ENCODE measurements around the gene PRXL2B.

PRXL2B gene

DNA sequence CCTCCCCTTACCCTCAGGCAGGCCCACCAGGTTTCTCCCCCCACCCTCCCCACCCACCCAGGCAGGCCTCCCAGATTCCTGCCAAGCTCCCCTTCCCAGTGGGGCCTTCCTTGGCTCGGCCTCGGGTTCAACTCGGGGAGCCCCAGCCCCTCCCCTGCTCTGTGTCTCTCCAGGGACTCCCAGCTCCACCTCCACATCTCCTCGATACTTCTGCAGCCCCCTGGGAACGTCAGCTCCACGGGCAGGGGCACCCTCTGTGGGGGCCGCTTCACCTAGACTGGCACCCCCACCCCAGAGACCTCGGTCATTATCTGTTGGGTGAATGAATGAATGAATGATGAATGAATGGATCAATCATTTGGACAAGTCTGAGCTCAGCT, 45.5 kb downstream of the PRXL2B start:
- no peak overlapping the region for H3K4me3 ChIP-seq (ENCODE audit: low read length)
- H2AK5ac ChIP-seq (ENCODE audit: low read length) = no peak overlapping the region
- no peak overlapping the region for H3K9ac ChIP-seq (ENCODE audit: low read length)
- H3K36me3 ChIP-seq (ENCODE audit: control insufficient read depth, insufficient read depth, low read length) = no peaks in the 10 kb centered on the region
- H3K18ac ChIP-seq (ENCODE audit: low read length) = no peak overlapping the region
- no peaks in the 10 kb centered on the region for H3K79me2 ChIP-seq (ENCODE audit: control insufficient read depth, insufficient read depth, low read length)
- no peak overlapping the region for H3K23ac ChIP-seq (ENCODE audit: low read length)
- no peak overlapping the region for H3K27ac ChIP-seq (ENCODE audit: low read depth, low read length)
- H3K4me2 ChIP-seq (ENCODE audit: low read length) = no peak overlapping the region
- no peak overlapping the region for H3K56ac ChIP-seq (ENCODE audit: low read length)
- no peaks in the 10 kb centered on the region for H3K4me1 ChIP-seq (ENCODE audit: control insufficient read depth, low read depth, low read length)
- no peaks in the 10 kb centered on the region for H3K79me1 ChIP-seq (ENCODE audit: low read length)
- H4K8ac ChIP-seq (ENCODE audit: low read depth, low read length) = no peak overlapping the region
- no peak overlapping the region for H2BK120ac ChIP-seq (ENCODE audit: low read depth, low read length)
- H3K27me3 ChIP-seq (ENCODE audit: insufficient read depth, low read length, poor library complexity) = peaks cover 10% of the 10 kb centered on the region
- no peak overlapping the region for H2BK15ac ChIP-seq (replicated peaks; ENCODE audit: low read depth)
- no peak overlapping the region for H4K5ac ChIP-seq (ENCODE audit: low read length)
- WGBS (ENCODE audit: extremely low coverage, insufficient coverage, low lambda C conversion rate) = no CpG with 5 or more reads among the region's 8 CpGs
- DNase-seq = no peak
- no peak overlapping the region for H3K4ac ChIP-seq (ENCODE audit: low read depth, low read length)
- H2BK5ac ChIP-seq (ENCODE audit: low read length) = no peak overlapping the region

DNA sequence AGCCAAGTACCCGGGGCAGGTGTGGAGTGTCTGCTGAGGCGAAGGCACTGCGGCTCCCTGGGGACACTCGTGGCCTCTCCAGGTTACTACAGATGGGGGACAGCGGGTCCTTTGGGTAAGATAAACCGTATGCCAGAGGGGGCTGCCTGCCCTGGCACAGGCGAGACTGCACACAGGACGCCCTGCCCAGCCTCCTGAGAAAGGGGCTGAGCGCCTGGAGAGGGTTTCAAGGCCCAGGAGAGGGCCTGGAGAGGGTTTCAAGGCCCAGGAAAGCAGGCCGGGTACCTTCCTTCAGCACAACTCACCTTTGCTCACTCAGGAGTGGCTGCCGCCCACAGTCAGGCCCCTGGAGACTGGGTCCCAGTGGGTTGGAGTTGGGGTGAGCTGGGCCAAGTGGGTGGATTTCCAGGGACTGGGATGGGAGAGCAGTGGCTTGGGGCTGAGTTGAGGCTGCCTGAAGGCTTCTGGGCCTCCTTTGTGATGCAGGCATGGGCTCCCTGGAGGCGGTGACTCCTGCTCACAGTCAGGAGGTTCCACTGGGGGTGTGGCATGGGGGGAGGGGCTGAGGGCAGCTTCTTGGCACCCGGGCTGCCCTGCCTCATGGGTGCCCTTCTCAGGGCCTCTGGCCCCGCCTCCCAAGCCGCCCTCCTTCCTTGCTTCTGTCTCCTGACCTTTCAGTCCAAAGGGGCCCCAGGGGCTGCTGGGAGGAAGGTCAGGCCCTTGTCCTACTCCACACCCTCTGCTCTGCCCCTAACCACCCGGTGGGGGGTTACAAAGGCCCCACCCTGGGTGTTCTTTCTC, 46.2 kb downstream of the PRXL2B start, which contains the start of gene MMEL1:
Gene MMEL1 (minus strand): TSS at position 456 of the 801 bp plus-strand sequence. CDS start 3,532 bp downstream, outside the sequence.
- Histone ChIP-seq H3K18ac (ENCODE audit: low read length) (no peak within 1 kb of the TSS), H3K4ac (ENCODE audit: low read depth, low read length) (no peak within 1 kb of the TSS)

DNA sequence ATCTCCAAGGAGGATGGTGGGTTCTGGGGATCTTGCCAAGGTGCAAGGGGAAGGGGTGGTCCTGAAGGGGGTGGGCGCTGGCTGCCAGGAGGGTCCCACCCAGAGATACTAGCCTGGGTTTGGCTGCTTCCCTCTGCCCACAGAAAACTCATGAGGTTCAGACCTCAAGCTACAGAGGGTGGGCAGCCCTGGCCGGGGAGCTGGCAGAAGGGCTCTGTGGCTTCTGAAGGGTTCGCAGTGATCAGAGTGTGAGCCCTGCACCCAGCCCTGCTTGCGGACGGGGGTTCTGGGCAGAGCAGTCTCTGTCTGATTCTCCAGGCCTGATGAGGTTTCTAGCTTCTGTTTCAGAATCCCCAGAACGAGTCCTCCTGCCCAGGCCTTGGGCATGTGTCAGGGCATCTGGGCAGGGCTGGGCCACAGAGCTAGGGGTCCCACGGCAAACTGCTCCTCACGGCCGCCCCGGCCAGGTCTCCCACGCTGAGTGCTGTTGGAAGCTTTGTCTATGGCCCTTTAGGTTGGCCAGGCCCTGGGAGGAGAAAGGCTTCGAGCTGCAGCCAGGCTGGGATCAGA, 46.9 kb downstream of the PRXL2B start:
- Histone ChIP-seq H3K27me3 (ENCODE audit: insufficient read depth, low read length, poor library complexity) (peaks cover 4% of the 10 kb centered on the region), H3K79me1 (ENCODE audit: low read length) (no peaks in the 10 kb centered on the region), H2BK120ac (ENCODE audit: low read depth, low read length) (no peak overlapping the region), H3K36me3 (ENCODE audit: control insufficient read depth, insufficient read depth, low read length) (no peaks in the 10 kb centered on the region), H3K4me2 (ENCODE audit: low read length) (no peak overlapping the region), H3K4me3 (ENCODE audit: low read length) (no peak overlapping the region), H3K18ac (ENCODE audit: low read length) (no peak overlapping the region), H4K5ac (ENCODE audit: low read length) (no peak overlapping the region), H4K8ac (ENCODE audit: low read depth, low read length) (no peak overlapping the region), H3K4ac (ENCODE audit: low read depth, low read length) (no peak overlapping the region), H3K9ac (ENCODE audit: low read length) (no peak overlapping the region), H3K23ac (ENCODE audit: low read length) (no peak overlapping the region), H3K27ac (ENCODE audit: low read depth, low read length) (no peak overlapping the region), H3K4me1 (ENCODE audit: control insufficient read depth, low read depth, low read length) (no peaks in the 10 kb centered on the region), H2AK5ac (ENCODE audit: low read length) (no peak overlapping the region), H3K79me2 (ENCODE audit: control insufficient read depth, insufficient read depth, low read length) (no peaks in the 10 kb centered on the region), H2BK15ac (replicated peaks; ENCODE audit: low read depth) (no peak overlapping the region), H2BK5ac (ENCODE audit: low read length) (no peak overlapping the region), H3K56ac (ENCODE audit: low read length) (no peak overlapping the region)
- WGBS (ENCODE audit: extremely low coverage, insufficient coverage, low lambda C conversion rate) = no CpG with 5 or more reads among the region's 12 CpGs
- no peak for DNase-seq

More for the DNA sequence above, 46.2 kb downstream of the PRXL2B start, which contains the start of gene MMEL1:
- no peak within 1 kb of the TSS for H3K23ac ChIP-seq (ENCODE audit: low read length)
- H3K4me1 ChIP-seq (ENCODE audit: control insufficient read depth, low read depth, low read length) = no peaks in the 10 kb centered on the region
- H3K27ac ChIP-seq (ENCODE audit: low read depth, low read length) = no peak within 1 kb of the TSS
- H4K8ac ChIP-seq (ENCODE audit: low read depth, low read length) = no peak within 1 kb of the TSS
- H3K79me2 ChIP-seq (ENCODE audit: control insufficient read depth, insufficient read depth, low read length) = no peaks in the 10 kb centered on the region
- no peak within 1 kb of the TSS for H2BK15ac ChIP-seq (replicated peaks; ENCODE audit: low read depth)
- H3K56ac ChIP-seq (ENCODE audit: low read length) = no peak within 1 kb of the TSS
- no peaks in the 10 kb centered on the region for H3K79me1 ChIP-seq (ENCODE audit: low read length)
- H2BK5ac ChIP-seq (ENCODE audit: low read length) = no peak within 1 kb of the TSS
- H2AK5ac ChIP-seq (ENCODE audit: low read length) = no peak within 1 kb of the TSS
- H4K5ac ChIP-seq (ENCODE audit: low read length) = no peak within 1 kb of the TSS
- no peak within 1 kb of the TSS for H3K4me2 ChIP-seq (ENCODE audit: low read length)
- H3K36me3 ChIP-seq (ENCODE audit: control insufficient read depth, insufficient read depth, low read length) = no peaks in the 10 kb centered on the region
- no peak within 1 kb of the TSS for H2BK120ac ChIP-seq (ENCODE audit: low read depth, low read length)
- peaks cover 8% of the 10 kb centered on the region for H3K27me3 ChIP-seq (ENCODE audit: insufficient read depth, low read length, poor library complexity)
- DNase-seq = no peak
- no peak within 1 kb of the TSS for H3K9ac ChIP-seq (ENCODE audit: low read length)
- WGBS (ENCODE audit: extremely low coverage, insufficient coverage, low lambda C conversion rate) = no CpG with 5 or more reads among the region's 16 CpGs
- no peak within 1 kb of the TSS for H3K4me3 ChIP-seq (ENCODE audit: low read length)

DNA sequence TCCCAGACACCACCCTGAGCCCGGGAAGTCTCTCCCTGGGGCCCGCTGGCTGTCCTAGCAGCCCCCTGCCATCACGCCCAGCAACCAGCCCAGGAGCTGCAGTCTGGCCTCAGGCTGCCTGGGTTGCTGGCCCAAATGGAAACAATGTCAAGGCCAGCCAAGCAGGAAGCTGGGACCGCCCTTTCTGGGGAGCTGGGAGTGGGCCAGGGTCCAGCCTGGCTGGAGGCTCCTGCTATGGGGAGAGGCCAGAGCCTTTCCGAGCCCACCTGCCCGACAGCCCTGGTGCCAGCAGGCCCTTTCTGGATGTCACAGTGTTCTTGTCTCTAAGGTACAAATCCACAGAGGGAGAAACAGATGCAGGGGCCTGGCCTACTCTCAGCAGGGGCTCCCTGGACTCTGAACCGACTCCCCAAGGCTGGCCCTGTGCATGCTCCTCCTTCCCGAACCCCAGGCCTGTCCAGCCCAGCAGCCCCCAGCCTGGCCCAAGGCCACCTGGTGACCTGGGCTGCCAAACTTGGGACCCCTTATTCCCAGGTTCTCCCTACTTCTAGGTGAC, 47.4 kb downstream of the PRXL2B start:
- WGBS (ENCODE audit: extremely low coverage, insufficient coverage, low lambda C conversion rate) = no CpG with 5 or more reads among the region's 8 CpGs
- Histone ChIP-seq H3K79me1 (ENCODE audit: low read length) (no peaks in the 10 kb centered on the region), H2BK120ac (ENCODE audit: low read depth, low read length) (no peak overlapping the region), H4K8ac (ENCODE audit: low read depth, low read length) (no peak overlapping the region), H2BK5ac (ENCODE audit: low read length) (no peak overlapping the region), H3K23ac (ENCODE audit: low read length) (no peak overlapping the region), H3K36me3 (ENCODE audit: control insufficient read depth, insufficient read depth, low read length) (no peaks in the 10 kb centered on the region), H2AK5ac (ENCODE audit: low read length) (no peak overlapping the region), H3K18ac (ENCODE audit: low read length) (no peak overlapping the region), H3K79me2 (ENCODE audit: control insufficient read depth, insufficient read depth, low read length) (no peaks in the 10 kb centered on the region), H3K4me3 (ENCODE audit: low read length) (no peak overlapping the region), H3K9ac (ENCODE audit: low read length) (no peak overlapping the region), H4K5ac (ENCODE audit: low read length) (no peak overlapping the region), H3K27me3 (ENCODE audit: insufficient read depth, low read length, poor library complexity) (peaks cover 4% of the 10 kb centered on the region), H3K4ac (ENCODE audit: low read depth, low read length) (no peak overlapping the region), H3K4me1 (ENCODE audit: control insufficient read depth, low read depth, low read length) (no peaks in the 10 kb centered on the region), H3K4me2 (ENCODE audit: low read length) (no peak overlapping the region), H3K27ac (ENCODE audit: low read depth, low read length) (no peak overlapping the region), H3K56ac (ENCODE audit: low read length) (no peak overlapping the region), H2BK15ac (replicated peaks; ENCODE audit: low read depth) (no peak overlapping the region)
- no peak for DNase-seq

DNA sequence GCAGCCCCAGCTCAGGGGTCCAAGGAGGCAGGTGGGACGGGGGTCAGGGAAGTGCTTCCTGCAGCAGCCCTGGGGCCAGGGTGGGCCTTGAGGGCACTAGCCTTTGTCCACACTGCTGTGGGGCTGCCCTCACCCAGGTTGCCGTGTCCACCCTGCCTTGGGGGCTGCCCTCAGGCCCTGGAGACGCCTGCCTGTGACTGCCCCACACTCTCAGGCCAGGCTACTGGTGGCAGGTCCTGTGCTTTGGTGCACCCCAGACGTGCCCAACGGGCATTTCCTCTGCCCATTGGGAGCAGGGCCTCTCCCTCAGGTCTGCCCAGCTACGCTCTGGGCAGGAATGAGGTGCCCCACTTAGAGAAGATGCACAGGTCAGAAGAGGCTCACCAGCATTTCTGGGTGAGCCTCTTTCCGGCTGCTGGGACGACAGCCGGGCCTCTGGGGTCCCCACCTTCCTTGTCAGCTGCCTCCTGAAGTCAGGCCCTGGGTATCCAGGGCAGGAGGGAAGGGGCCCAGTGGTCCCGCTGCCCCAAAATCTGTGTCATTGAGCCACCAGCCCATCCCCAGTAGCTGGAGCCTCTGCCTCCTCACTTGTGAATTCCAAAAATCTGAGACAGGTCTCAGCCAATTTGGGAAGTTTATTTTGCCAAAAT, 48.9 kb downstream of the PRXL2B start:
- H4K8ac ChIP-seq (ENCODE audit: low read depth, low read length) = no peak overlapping the region
- no peaks in the 10 kb centered on the region for H3K79me2 ChIP-seq (ENCODE audit: control insufficient read depth, insufficient read depth, low read length)
- H2BK15ac ChIP-seq (replicated peaks; ENCODE audit: low read depth) = no peak overlapping the region
- no peak overlapping the region for H3K4me2 ChIP-seq (ENCODE audit: low read length)
- WGBS (ENCODE audit: extremely low coverage, insufficient coverage, low lambda C conversion rate) = no CpG with 5 or more reads among the region's 10 CpGs
- no peaks in the 10 kb centered on the region for H3K79me1 ChIP-seq (ENCODE audit: low read length)
- H3K56ac ChIP-seq (ENCODE audit: low read length) = no peak overlapping the region
- no peak overlapping the region for H3K4ac ChIP-seq (ENCODE audit: low read depth, low read length)
- no peak overlapping the region for H2BK120ac ChIP-seq (ENCODE audit: low read depth, low read length)
- no peak overlapping the region for H3K4me3 ChIP-seq (ENCODE audit: low read length)
- H3K27me3 ChIP-seq (ENCODE audit: insufficient read depth, low read length, poor library complexity) = no peaks in the 10 kb centered on the region
- no peak overlapping the region for H2AK5ac ChIP-seq (ENCODE audit: low read length)
- H3K27ac ChIP-seq (ENCODE audit: low read depth, low read length) = no peak overlapping the region
- H4K5ac ChIP-seq (ENCODE audit: low read length) = no peak overlapping the region
- no peaks in the 10 kb centered on the region for H3K36me3 ChIP-seq (ENCODE audit: control insufficient read depth, insufficient read depth, low read length)
- DNase-seq = no peak
- no peak overlapping the region for H3K9ac ChIP-seq (ENCODE audit: low read length)
- no peak overlapping the region for H3K23ac ChIP-seq (ENCODE audit: low read length)
- H3K18ac ChIP-seq (ENCODE audit: low read length) = no peak overlapping the region
- no peak overlapping the region for H2BK5ac ChIP-seq (ENCODE audit: low read length)
- no peaks in the 10 kb centered on the region for H3K4me1 ChIP-seq (ENCODE audit: control insufficient read depth, low read depth, low read length)
